ENCODE data around the gene WNT5B. TPM values are rescaled to one million over a fixed set of nuclear protein-coding genes. Genes with fewer than 3 reads are reported as not detected.

Gene WNT5B
- total and polyA plus RNA-seq, 11 donors, result 0.52 to 3.9 (median 1.3) TPM

- ATAC-seq (no peak), DNase-seq (no peak)
- Histone ChIP-seq H3K4me1 (peaks cover 0 to 28% (median 7%) of the 10 kb centered on the region in 12 donors), H3K27me3 (no peaks in the 10 kb centered on the region), H3K9me3 (no peaks in the 10 kb centered on the region), H3K36me3 (peaks cover 0 to 17% (median 0%) of the 10 kb centered on the region in 9 donors), H3K27ac (peak overlapping the region in 1 of 12 donors; percentile 4), H3K4me3 (no peak overlapping the region)
- intact Hi-C loops (cut with DNase I), result loop anchor here in 7 of 10 donors (2.0 to 10.0 kb wide), 7 partner anchors 300 to 1017 kb away; no protein-coding TSS in a partner anchor
- 87 to 92% (median 90%) methylated on average over 11 of the region's 11 CpGs for WGBS, 4 donors
- TF ChIP-seq POLR2A (IDR thresholded peaks at IDR 0.05) (no peak), CTCF (IDR thresholded peaks at IDR 0.05) (no peak)
Observed at GRCh38 chr12:1581973-1582708, 46.9 kb upstream of the WNT5B start.

GRCh38 chr12:1582709-1583050 lies 46.4 kb upstream of the WNT5B start:
- intact Hi-C loops (cut with DNase I), result loop anchor here (1.0 to 10.0 kb wide), 8 partner anchors 300 to 1018 kb away; no protein-coding TSS in a partner anchor
- Histone ChIP-seq H3K4me1 (peaks cover 0 to 30% (median 9%) of the 10 kb centered on the region in 12 donors), H3K4me3 (no peak overlapping the region), H3K9me3 (no peaks in the 10 kb centered on the region), H3K27me3 (no peaks in the 10 kb centered on the region), H3K36me3 (peaks cover 0 to 17% (median 0%) of the 10 kb centered on the region in 9 donors), H3K27ac (no peak overlapping the region)
- no peak for ATAC-seq
- 92 to 98% (median 94%) methylated on average over 4 of the region's 4 CpGs for WGBS, 4 donors
- TF ChIP-seq CTCF (IDR thresholded peaks at IDR 0.05), result no peak
- no peak for TF ChIP-seq POLR2A (IDR thresholded peaks at IDR 0.05)
- no peak for DNase-seq

GRCh38 chr12:1583421-1584078 lies 45.5 kb upstream of the WNT5B start:
- H3K27me3 ChIP-seq, result no peaks in the 10 kb centered on the region
- H3K4me3 ChIP-seq, result peak overlapping the region in 9 of 12 donors; percentile 12 to 43 (median 26)
- H3K9me3 ChIP-seq, result no peaks in the 10 kb centered on the region
- no peak for TF ChIP-seq POLR2A (IDR thresholded peaks at IDR 0.05)
- TF ChIP-seq CTCF (IDR thresholded peaks at IDR 0.05), result peak; percentile 73 to 96 (median 88)
- WGBS, 4 donors, result 2 to 3% (median 3%) methylated on average over 6 of the region's 6 CpGs
- ATAC-seq (peak; percentile 50 to 83 (median 80)), DNase-seq (peak in 3 of 5 donors; percentile 58 to 71 (median 71))
- H3K36me3 ChIP-seq, result peaks cover 0 to 17% (median 0%) of the 10 kb centered on the region in 9 donors
- no peak overlapping the region for H3K27ac ChIP-seq
- H3K4me1 ChIP-seq, result peaks cover 0 to 39% (median 15%) of the 10 kb centered on the region in 12 donors
- intact Hi-C loops (cut with DNase I), result loop anchor here (1.0 to 10.0 kb wide), 8 partner anchors 301 to 1019 kb away; no protein-coding TSS in a partner anchor

GRCh38 chr12:1584326-1584725 lies 44.7 kb upstream of the WNT5B start:
- WGBS, 4 donors, result 94 to 96% (median 95%) methylated on average over 4 of the region's 4 CpGs
- Histone ChIP-seq H3K9me3 (no peaks in the 10 kb centered on the region), H3K27me3 (no peaks in the 10 kb centered on the region), H3K4me1 (peaks cover 0 to 45% (median 20%) of the 10 kb centered on the region in 12 donors), H3K4me3 (no peak overlapping the region), H3K36me3 (peaks cover 0 to 17% (median 0%) of the 10 kb centered on the region in 9 donors), H3K27ac (no peak overlapping the region)
- TF ChIP-seq CTCF (IDR thresholded peaks at IDR 0.05) (no peak), POLR2A (IDR thresholded peaks at IDR 0.05) (no peak)
- ATAC-seq (no peak), DNase-seq (no peak)
- intact Hi-C loops (cut with DNase I), result loop anchor here in 5 of 10 donors (5.0 to 10.0 kb wide), 6 partner anchors 302 to 1020 kb away; no protein-coding TSS in a partner anchor

All from heart left ventricle (tissue), 16 donors.